ENCODE measurements around the gene SBF2. TPM values are rescaled to one million over a fixed set of nuclear protein-coding genes. Genes with fewer than 3 reads are reported as not detected.
"Not testable (repeated sequence)": the region's sequence is repeated elsewhere in the genome, so short reads cannot be mapped to it uniquely, and the experiment has no call there.

SBF2 gene
- total RNA-seq, 1 donor from 2014 or later, result 16.7 TPM

DNA sequence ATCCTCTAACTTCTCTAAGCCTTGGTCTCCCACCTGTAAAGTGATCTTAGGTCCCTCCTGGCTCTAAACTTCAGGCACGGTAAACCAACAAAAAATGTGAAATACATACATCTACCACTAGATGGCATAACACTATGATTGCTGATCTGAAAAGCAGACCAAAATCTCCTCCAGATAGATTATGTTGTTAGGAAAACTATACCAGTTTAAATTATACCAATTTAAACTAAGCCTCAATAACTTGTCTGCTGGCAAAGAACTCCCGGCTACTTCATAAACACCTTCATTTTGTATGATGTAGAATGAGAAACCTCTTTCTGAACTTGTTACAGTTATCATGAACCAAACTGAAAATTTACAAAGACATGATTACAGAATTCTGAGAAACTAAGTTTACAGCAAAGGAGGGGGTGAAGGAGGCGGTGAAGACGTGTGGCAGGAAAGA, 85.9 kb downstream of the SBF2 start:
- ATAC-seq, result peak; percentile 94
- no peak for DNase-seq (ENCODE audit: low spot score)

DNA sequence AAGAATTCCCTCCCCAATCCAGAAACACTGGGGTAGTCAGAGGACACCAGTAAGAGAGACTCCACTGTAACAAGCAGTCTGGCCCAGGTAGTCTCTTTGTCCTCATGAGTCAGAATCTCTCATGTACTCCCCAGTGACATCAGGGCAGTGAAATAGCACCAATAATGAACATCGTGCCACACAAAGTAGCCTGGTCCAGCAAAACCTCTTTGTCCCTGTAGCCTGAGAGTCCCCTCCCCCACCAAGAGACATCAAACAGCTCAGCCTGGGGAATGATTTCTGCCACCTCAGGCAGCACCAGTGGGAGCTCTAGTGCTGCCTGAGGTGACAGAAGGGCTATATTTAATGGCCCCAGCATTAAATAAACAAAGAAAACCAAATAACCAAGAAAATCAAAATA, 88.1 kb downstream of the SBF2 start:
- ATAC-seq, result no peak
- DNase-seq (ENCODE audit: low spot score), result no peak

- ATAC-seq (no peak), DNase-seq (ENCODE audit: low spot score) (no peak)
Observed at GRCh38 chr11:10204021-10204420, 90.0 kb downstream of the SBF2 start.

DNA sequence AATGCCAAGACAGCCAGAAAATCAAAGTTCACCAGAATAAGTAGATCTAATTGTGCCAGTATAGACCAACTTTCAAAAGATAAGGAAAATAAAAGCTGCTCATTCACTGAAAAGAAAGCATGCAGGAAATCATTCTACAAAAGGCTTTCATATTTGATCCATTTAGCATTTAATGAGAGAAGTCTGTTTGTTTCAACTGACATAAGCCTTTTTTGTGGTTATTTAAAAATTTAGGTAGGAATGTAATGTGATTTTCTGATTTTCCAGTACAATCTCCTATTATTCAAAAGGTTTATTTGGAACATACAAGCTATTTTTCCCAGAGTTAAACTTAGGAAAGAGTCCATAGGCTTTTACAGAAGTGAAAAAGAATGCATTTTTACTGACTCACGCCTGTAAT, 92.7 kb downstream of the SBF2 start:
- ATAC-seq, result no peak
- no peak for DNase-seq (ENCODE audit: low spot score)

DNA sequence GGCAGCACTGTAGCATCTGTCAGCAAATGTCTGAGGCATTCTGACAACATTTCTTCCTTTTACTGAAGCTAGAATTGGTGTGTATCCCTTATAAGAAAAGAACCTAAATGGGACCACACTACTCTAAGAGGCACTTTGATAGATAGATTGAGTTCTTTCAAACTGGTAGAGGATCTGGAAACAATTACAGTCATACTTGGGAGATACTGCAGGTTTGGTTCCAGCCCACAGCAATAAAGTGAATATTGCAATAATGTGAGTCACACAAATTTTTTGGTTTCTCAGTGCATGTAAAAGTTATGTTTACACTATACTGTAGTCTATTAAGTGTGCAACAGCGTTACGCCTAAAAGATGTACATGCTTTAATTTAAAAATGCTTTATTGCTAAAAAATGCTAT, 96.9 kb downstream of the SBF2 start:
- DNase-seq (ENCODE audit: low spot score) (no peak), ATAC-seq (no peak)

GRCh38 chr11:10192036-10192435, 102.0 kb downstream of the SBF2 start:
- DNase-seq (ENCODE audit: low spot score) (no peak), ATAC-seq (no peak)

- ATAC-seq (peak; percentile 64), DNase-seq (ENCODE audit: low spot score) (no peak)
Observed at GRCh38 chr11:10181811-10182210, 112.2 kb downstream of the SBF2 start.

DNA sequence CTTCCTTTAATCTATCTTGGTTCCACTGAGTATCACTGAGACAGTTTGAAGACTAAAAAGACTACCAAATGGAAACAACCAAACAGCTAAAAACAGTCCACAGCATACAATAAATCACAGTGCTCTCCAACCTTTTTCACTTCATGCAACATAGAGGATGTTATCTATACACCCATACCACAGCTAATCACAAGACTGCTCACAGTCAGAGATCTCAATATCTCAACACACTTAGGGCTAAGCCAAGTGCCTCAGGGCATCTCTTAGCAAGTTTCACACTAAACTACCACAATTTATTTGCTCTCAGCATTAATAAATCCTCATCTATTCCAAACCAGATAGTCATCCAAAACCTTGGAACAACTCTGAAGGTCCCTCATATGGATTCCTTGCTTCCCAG, 129.4 kb downstream of the SBF2 start:
- no peak for DNase-seq (ENCODE audit: low spot score)
- no peak for ATAC-seq

DNA sequence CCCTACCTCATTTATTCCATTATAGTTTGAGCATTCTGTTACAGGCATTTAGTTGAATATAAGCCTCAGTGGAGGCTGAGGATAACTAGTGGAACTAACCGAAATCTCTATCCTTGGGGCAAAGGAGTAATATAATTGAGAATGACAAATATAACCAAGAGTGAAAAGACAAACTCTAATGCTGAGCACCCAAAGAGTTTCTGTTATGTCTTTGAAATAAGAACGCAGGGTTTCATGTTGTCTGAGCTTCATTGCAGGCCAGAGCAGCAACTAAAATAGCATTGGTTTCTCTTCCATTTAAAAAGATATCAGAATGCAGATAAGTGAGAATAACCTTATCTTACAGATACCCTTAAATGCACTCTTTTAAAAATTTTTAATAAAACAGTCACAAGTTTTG, 131.8 kb downstream of the SBF2 start:
- DNase-seq (ENCODE audit: low spot score) (no peak), ATAC-seq (no peak)

DNA sequence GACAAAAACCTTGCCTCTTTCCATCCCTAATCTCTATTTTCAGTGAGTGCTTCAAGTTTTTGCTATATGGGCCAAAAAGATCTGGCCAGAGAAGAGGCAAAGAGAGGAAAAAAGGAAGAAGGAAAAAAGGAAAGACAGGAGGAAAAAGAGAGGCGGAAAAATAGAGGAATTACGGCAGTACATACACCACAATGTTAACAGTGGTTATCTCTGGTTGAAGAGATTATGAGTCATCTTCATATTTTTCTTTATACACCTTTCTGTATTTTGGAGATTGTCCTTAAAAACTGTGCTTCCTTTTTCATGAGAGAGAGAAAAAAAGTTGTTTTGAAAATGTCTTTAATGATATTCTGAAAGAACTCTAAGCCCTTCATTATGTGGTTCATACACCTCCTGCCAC, 133.7 kb downstream of the SBF2 start:
- ATAC-seq (no peak), DNase-seq (ENCODE audit: low spot score) (no peak)

GRCh38 chr11:10158461-10158860, 135.6 kb downstream of the SBF2 start:
- ATAC-seq (no peak), DNase-seq (ENCODE audit: low spot score) (no peak)

GRCh38 chr11:10155793-10156490, 138.1 kb downstream of the SBF2 start:
- no peak for DNase-seq (ENCODE audit: low spot score)

DNA sequence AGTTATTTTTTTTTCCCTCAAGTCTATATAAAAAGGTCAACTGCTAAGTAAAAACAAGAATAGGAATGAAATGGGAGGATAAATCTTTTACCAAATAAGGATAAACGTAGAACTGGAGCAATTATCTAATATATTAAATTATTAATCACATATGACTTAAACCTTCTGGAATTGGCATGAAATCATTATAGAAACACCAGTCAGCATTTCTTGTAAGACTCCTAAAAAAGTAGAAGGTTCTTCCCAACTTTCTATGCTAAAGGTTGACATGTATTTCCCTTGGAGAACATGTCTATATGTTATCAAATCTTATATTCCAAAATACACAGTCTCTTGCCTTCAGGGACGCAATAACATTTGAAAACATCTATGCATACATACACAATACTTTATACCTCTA, 143.2 kb downstream of the SBF2 start:
- DNase-seq (ENCODE audit: low spot score) (no peak), ATAC-seq (no peak)

More at GRCh38 chr11:10155793-10156490, 138.1 kb downstream of the SBF2 start:
- no peak for ATAC-seq

DNA sequence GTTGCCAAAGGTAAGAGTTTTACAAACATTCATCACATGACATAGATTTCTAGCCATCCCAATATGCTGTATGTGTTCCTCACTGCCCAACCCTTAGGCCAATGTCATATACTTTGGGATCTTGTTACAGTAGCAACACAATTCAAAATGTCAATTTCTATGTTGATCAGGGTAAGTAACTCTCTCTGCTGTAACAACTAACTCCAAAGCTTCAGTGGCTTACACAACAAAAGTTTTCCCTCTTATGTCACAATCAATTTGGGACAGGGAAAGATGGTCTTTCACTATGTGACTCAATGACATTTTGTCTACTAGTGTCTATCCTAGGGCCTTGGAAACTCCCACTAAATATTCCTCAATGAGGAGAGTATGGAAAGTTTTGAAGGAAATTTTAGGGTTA, 144.5 kb downstream of the SBF2 start:
- no peak for ATAC-seq

GRCh38 chr11:10147195-10147594, 146.8 kb downstream of the SBF2 start:
- no peak for DNase-seq (ENCODE audit: low spot score)
- ATAC-seq, result no peak

More for the DNA sequence above, 144.5 kb downstream of the SBF2 start:
- no peak for DNase-seq (ENCODE audit: low spot score)

DNA sequence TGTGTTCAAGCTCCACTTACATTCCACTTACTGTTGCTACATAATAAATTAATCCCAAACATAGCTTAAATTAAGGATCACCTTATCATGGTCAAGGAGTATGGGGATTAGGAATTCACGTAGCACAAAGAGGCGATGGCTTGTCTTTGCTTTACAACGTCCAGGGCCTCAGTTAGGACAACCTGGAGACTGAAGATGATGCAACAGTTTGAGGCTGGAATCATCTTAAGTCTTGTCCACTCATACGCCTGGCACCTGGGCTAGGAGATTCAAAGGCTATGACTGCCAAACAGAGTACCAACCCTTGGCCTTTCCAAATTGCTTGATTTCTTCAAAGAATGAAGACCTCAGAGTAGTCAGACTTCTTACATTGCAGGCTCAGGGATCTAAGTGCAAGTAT, 149.1 kb downstream of the SBF2 start:
- ATAC-seq, result no peak

DNA sequence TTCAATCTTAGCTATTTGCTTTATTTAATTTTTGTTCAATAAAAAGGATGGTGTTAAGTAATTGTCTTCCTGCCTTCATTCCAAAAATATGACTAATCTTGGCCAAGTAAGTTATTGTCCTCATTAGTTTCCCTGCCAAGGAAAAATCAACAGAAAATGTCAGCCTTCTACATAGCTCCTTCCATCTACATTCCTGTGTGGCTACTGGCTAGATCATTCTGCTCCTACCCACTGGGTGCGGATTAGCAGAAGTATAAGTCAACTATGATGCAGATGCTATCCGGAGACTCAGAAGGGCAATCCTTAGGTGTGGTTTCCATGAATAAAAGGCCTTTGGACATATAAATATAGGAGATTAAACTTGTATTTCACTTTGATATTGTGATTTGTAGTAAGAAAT, 154.4 kb downstream of the SBF2 start:
- DNase-seq (ENCODE audit: low spot score) (no peak), ATAC-seq (no peak)

More for the DNA sequence above, 149.1 kb downstream of the SBF2 start:
- DNase-seq (ENCODE audit: low spot score), result no peak

- no peak for DNase-seq (ENCODE audit: low spot score)
- no peak for ATAC-seq
Observed at GRCh38 chr11:10139143-10139542, 154.9 kb downstream of the SBF2 start.

DNA sequence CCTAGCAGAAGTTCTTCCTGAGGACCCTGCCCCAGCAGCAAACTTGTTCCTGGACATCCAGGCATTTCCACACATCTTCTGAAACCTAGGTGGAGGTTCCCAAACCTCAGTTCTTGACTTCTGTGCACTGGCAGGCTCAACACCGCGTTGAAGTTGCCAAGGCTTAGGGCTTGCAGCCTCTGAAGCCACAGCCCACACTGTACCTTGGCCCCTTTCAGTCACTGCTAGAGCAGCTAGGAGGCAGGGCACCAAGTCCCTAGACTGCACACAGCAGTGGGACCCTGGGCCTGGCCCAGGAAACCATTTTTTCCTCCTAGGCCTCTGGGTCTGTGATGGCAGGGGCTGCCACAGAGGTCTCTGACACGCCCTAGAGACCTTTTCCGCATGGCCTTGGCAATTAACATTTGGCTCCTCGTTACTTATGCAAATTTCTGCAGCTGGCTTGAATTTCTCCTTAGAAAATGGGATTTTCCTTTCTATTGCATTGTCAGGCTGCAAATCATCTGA, 159.0 kb downstream of the SBF2 start:
- ATAC-seq, result peak; percentile 65

DNA sequence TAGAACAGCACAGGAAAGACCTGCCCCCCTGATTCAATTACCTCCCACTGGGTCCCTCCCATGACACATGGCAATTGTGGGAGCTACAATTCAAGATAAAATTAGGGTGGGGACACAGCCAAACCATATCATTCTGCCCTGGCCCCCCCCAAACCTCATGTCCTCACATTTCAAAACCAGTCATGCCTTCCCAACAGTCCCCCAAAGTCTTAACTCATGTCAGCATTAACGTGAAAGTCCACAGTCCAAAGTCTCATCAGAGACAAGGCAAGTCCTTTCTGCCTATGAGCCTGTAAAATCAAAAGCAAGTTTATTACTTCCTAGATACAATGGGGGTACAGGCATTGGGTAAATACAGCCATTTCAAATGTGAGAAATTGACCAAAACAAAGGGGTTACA, 159.8 kb downstream of the SBF2 start:
- DNase-seq (ENCODE audit: low spot score); ATAC-seq: not testable (repeated sequence)

More for the DNA sequence above, 159.0 kb downstream of the SBF2 start:
- no peak for DNase-seq (ENCODE audit: low spot score)

DNA sequence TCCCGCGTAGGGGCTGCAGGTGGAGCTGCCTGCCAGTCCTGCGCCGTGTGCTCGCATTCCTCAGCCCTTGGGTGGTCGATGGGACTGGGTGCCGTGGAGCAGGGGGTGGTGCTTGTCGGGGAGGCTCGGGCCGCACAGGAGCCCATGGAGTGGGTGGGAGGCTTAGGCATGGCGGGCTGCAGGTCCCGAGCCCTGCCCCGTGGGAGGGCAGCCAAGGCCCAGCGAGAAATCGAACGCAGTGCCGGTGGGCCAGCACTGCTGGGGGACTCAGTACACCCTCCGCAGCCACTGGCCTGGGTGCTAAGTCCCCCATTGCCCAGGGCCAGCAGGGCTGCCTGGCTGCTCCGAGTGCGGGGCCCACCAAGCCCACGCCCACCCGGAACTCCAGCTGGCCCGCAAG, 160.8 kb downstream of the SBF2 start:
- not testable (repeated sequence) for ATAC-seq; DNase-seq (ENCODE audit: low spot score)

GRCh38 chr11:10130875-10131274, 163.1 kb downstream of the SBF2 start:
- DNase-seq (ENCODE audit: low spot score) (no peak), ATAC-seq (no peak)

GRCh38 chr11:10129184-10129583, 164.8 kb downstream of the SBF2 start:
- DNase-seq (ENCODE audit: low spot score); ATAC-seq: not testable (repeated sequence)

Data from left lobe of liver (tissue), 2 donors.